ENCODE results near the gene TRIM52.

DNA sequence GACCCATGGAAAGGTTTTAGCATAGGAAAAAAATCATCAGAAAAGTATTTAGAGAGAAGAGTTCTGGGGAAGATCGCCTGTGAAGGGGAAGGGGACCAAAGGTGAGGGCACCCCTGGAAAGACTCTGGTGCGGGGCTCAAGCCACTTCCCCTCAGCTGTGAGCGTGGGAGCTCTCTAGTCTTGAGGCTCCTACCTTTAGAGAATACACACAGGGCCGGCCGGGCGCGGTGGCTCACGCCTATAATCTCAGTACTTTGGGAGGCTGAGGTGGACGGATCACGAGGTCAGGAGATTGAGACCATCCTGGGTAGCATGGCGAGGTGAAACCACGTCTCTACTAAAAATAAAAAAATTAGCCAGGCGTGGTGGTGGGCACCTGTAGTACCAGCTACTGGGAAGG, 30.9 kb downstream of the TRIM52 start:
- TF ChIP-seq POLR2A (IDR thresholded peaks at IDR 0.05) = no peak
- TF ChIP-seq, protein P1, sequence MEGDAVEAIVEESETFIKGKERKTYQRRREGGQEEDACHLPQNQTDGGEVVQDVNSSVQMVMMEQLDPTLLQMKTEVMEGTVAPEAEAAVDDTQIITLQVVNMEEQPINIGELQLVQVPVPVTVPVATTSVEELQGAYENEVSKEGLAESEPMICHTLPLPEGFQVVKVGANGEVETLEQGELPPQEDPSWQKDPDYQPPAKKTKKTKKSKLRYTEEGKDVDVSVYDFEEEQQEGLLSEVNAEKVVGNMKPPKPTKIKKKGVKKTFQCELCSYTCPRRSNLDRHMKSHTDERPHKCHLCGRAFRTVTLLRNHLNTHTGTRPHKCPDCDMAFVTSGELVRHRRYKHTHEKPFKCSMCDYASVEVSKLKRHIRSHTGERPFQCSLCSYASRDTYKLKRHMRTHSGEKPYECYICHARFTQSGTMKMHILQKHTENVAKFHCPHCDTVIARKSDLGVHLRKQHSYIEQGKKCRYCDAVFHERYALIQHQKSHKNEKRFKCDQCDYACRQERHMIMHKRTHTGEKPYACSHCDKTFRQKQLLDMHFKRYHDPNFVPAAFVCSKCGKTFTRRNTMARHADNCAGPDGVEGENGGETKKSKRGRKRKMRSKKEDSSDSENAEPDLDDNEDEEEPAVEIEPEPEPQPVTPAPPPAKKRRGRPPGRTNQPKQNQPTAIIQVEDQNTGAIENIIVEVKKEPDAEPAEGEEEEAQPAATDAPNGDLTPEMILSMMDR (IDR thresholded peaks at IDR 0.05) = no peak
